Measurements from ENCODE around the gene SLC7A1. TPM values are rescaled to one million over a fixed set of nuclear protein-coding genes. Genes with fewer than 3 reads are reported as not detected.
A peak's percentile ranks its signal among the peaks of the same experiment; 100 is the strongest.

Gene SLC7A1
- total and polyA plus RNA-seq, 2 donors, result 3.6 to 4.6 TPM

DNA sequence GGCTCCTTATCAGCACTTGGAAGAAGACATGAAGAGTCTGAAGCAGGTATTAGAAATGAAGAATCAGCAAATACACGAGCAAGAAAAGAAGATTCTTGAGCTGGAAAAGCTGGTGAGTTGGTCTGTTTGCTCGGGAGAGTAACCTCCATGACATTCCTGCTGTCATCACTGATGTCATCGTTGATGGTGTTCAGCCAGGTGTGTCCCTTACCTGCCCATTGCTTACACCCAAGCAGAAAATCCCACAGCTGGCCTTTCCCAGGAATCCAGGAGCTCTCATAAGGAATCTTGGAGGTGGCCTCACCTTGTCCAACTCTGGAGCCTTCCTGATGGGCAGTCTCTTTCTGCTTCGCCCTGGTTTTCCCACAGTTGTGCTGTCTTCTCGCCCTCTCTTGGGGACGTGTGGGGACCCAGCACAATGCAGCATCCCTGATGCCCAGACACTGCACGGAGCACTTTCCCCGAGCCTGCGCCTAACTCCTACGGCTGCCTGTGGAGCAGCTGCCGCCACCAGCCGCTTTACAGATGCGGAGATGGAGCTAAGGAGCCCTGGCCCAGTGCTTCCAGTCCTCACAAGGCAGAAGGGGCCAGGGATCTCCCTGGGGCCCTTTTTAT, 97.0 kb downstream of the SLC7A1 start:
- 96% methylated on average over 13 of the region's 13 CpGs for WGBS
- H3K4me1 ChIP-seq (ENCODE audit: control insufficient read depth in 2 of 2, insufficient read depth in 2 of 2, low read length in 2 of 2), result no peaks in the 10 kb centered on the region
- DNase-seq (ENCODE audit: low read depth in 6 of 9, low spot score in 9 of 9), result no peak

DNA sequence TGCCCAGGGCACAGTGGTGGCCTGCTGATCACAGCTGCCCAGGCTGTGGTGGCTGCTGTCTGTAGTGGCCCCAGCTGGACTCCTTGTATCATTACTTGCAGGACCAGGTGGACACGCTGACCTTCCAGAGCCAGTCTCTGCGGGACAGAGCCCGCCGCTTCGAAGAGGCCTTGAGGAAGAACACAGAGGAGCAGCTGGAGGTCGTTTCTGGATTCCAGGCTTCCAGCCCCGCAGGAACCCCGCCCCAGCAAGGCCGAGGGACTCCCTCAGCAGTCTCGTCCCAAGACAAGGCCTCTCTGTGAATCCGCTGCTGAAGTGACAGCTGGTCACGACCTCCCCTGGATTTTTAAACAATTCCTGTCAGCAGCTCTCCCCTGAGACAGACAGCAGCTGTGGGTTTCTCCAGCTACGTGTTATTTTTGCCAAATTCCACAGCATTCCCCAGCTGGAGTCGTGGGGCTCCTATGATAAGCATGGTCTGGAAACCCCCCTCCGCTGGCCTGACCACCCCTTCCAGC, 98.3 kb downstream of the SLC7A1 start:
- DNase-seq (ENCODE audit: low read depth in 6 of 9, low spot score in 9 of 9), result no peak
- Histone ChIP-seq H3K4me3 (ENCODE audit: low read length in 2 of 2) (no peak overlapping the region), H3K9me3 (ENCODE audit: control insufficient read depth in 2 of 2, insufficient read depth in 1 of 2, low read length in 1 of 2) (no peaks in the 10 kb centered on the region), H3K4me1 (ENCODE audit: control insufficient read depth in 2 of 2, insufficient read depth in 2 of 2, low read length in 2 of 2) (no peaks in the 10 kb centered on the region), H3K27ac (ENCODE audit: low read depth in 1 of 2, low read length in 1 of 2) (no peak overlapping the region), H3K27me3 (ENCODE audit: control insufficient read depth in 2 of 2, insufficient read depth in 1 of 2, low read length in 1 of 2) (peaks cover 0 to 18% of the 10 kb centered on the region in 2 donors), H3K36me3 (ENCODE audit: control insufficient read depth in 2 of 2, insufficient read depth in 2 of 2, low read length in 1 of 2) (no peaks in the 10 kb centered on the region)
- 90% methylated on average over 15 of the region's 15 CpGs for WGBS

More for the DNA sequence above, 97.0 kb downstream of the SLC7A1 start:
- H3K27ac ChIP-seq (ENCODE audit: low read depth in 1 of 2, low read length in 1 of 2), result no peak overlapping the region
- H3K36me3 ChIP-seq (ENCODE audit: control insufficient read depth in 2 of 2, insufficient read depth in 2 of 2, low read length in 1 of 2), result no peaks in the 10 kb centered on the region
- peaks cover 0 to 29% of the 10 kb centered on the region in 2 donors for H3K27me3 ChIP-seq (ENCODE audit: control insufficient read depth in 2 of 2, insufficient read depth in 1 of 2, low read length in 1 of 2)
- H3K4me3 ChIP-seq (ENCODE audit: low read length in 2 of 2), result no peak overlapping the region
- H3K9me3 ChIP-seq (ENCODE audit: control insufficient read depth in 2 of 2, insufficient read depth in 1 of 2, low read length in 1 of 2), result no peaks in the 10 kb centered on the region

GRCh38 chr13:29496241-29496712, 99.2 kb downstream of the SLC7A1 start:
- Histone ChIP-seq H3K4me1 (ENCODE audit: control insufficient read depth in 2 of 2, insufficient read depth in 2 of 2, low read length in 2 of 2) (no peaks in the 10 kb centered on the region), H3K9me3 (ENCODE audit: control insufficient read depth in 2 of 2, insufficient read depth in 1 of 2, low read length in 1 of 2) (no peaks in the 10 kb centered on the region), H3K36me3 (ENCODE audit: control insufficient read depth in 2 of 2, insufficient read depth in 2 of 2, low read length in 1 of 2) (no peaks in the 10 kb centered on the region), H3K27me3 (ENCODE audit: control insufficient read depth in 2 of 2, insufficient read depth in 1 of 2, low read length in 1 of 2) (peaks cover 0 to 14% of the 10 kb centered on the region in 2 donors), H3K4me3 (ENCODE audit: low read length in 2 of 2) (no peak overlapping the region), H3K27ac (ENCODE audit: low read depth in 1 of 2, low read length in 1 of 2) (no peak overlapping the region)
- 10% methylated on average over 9 of the region's 9 CpGs for WGBS
- DNase-seq (ENCODE audit: low read depth in 6 of 9, low spot score in 9 of 9), result peak in 1 of 9 donors; percentile 5

- 97% methylated on average over 8 of the region's 8 CpGs for WGBS
- Histone ChIP-seq H3K27me3 (ENCODE audit: control insufficient read depth in 2 of 2, insufficient read depth in 1 of 2, low read length in 1 of 2) (peaks cover 0 to 10% of the 10 kb centered on the region in 2 donors), H3K4me1 (ENCODE audit: control insufficient read depth in 2 of 2, insufficient read depth in 2 of 2, low read length in 2 of 2) (no peaks in the 10 kb centered on the region), H3K36me3 (ENCODE audit: control insufficient read depth in 2 of 2, insufficient read depth in 2 of 2, low read length in 1 of 2) (no peaks in the 10 kb centered on the region), H3K4me3 (ENCODE audit: low read length in 2 of 2) (no peak overlapping the region), H3K27ac (ENCODE audit: low read depth in 1 of 2, low read length in 1 of 2) (no peak overlapping the region), H3K9me3 (ENCODE audit: control insufficient read depth in 2 of 2, insufficient read depth in 1 of 2, low read length in 1 of 2) (no peaks in the 10 kb centered on the region)
- no peak for DNase-seq (ENCODE audit: low read depth in 6 of 9, low spot score in 9 of 9)
Observed at GRCh38 chr13:29494520-29494919, 101.0 kb downstream of the SLC7A1 start.

GRCh38 chr13:29493796-29494195, 101.7 kb downstream of the SLC7A1 start:
- DNase-seq (ENCODE audit: low read depth in 6 of 9, low spot score in 9 of 9), result no peak
- Histone ChIP-seq H3K9me3 (ENCODE audit: control insufficient read depth in 2 of 2, insufficient read depth in 1 of 2, low read length in 1 of 2) (no peaks in the 10 kb centered on the region), H3K4me3 (ENCODE audit: low read length in 2 of 2) (no peak overlapping the region), H3K36me3 (ENCODE audit: control insufficient read depth in 2 of 2, insufficient read depth in 2 of 2, low read length in 1 of 2) (no peaks in the 10 kb centered on the region), H3K4me1 (ENCODE audit: control insufficient read depth in 2 of 2, insufficient read depth in 2 of 2, low read length in 2 of 2) (no peaks in the 10 kb centered on the region), H3K27me3 (ENCODE audit: control insufficient read depth in 2 of 2, insufficient read depth in 1 of 2, low read length in 1 of 2) (peaks cover 0 to 10% of the 10 kb centered on the region in 2 donors), H3K27ac (ENCODE audit: low read depth in 1 of 2, low read length in 1 of 2) (no peak overlapping the region)
- WGBS, result 91% methylated on average over 4 of the region's 4 CpGs

- WGBS, result 72% methylated on average over 2 of the region's 2 CpGs
- no peaks in the 10 kb centered on the region for H3K9me3 ChIP-seq (ENCODE audit: control insufficient read depth in 2 of 2, insufficient read depth in 1 of 2, low read length in 1 of 2)
- DNase-seq (ENCODE audit: low read depth in 6 of 9, low spot score in 9 of 9), result no peak
Observed at GRCh38 chr13:29491248-29491647, 104.2 kb downstream of the SLC7A1 start.

GRCh38 chr13:29490561-29490885, 105.0 kb downstream of the SLC7A1 start:
- WGBS, result 98% methylated on average over 9 of the region's 9 CpGs
- Histone ChIP-seq H3K27me3 (ENCODE audit: control insufficient read depth in 2 of 2, insufficient read depth in 1 of 2, low read length in 1 of 2) (no peaks in the 10 kb centered on the region), H3K36me3 (ENCODE audit: control insufficient read depth in 2 of 2, insufficient read depth in 2 of 2, low read length in 1 of 2) (no peaks in the 10 kb centered on the region), H3K4me3 (ENCODE audit: low read length in 2 of 2) (no peak overlapping the region), H3K4me1 (ENCODE audit: control insufficient read depth in 2 of 2, insufficient read depth in 2 of 2, low read length in 2 of 2) (no peaks in the 10 kb centered on the region), H3K27ac (ENCODE audit: low read depth in 1 of 2, low read length in 1 of 2) (no peak overlapping the region), H3K9me3 (ENCODE audit: control insufficient read depth in 2 of 2, insufficient read depth in 1 of 2, low read length in 1 of 2) (no peaks in the 10 kb centered on the region)
- no peak for DNase-seq (ENCODE audit: low read depth in 6 of 9, low spot score in 9 of 9)

More at GRCh38 chr13:29491248-29491647, 104.2 kb downstream of the SLC7A1 start:
- no peak overlapping the region for H3K4me3 ChIP-seq (ENCODE audit: low read length in 2 of 2)
- H3K27me3 ChIP-seq (ENCODE audit: control insufficient read depth in 2 of 2, insufficient read depth in 1 of 2, low read length in 1 of 2), result peaks cover 0 to 4% of the 10 kb centered on the region in 2 donors
- no peak overlapping the region for H3K27ac ChIP-seq (ENCODE audit: low read depth in 1 of 2, low read length in 1 of 2)
- no peaks in the 10 kb centered on the region for H3K36me3 ChIP-seq (ENCODE audit: control insufficient read depth in 2 of 2, insufficient read depth in 2 of 2, low read length in 1 of 2)
- H3K4me1 ChIP-seq (ENCODE audit: control insufficient read depth in 2 of 2, insufficient read depth in 2 of 2, low read length in 2 of 2), result no peaks in the 10 kb centered on the region

DNA sequence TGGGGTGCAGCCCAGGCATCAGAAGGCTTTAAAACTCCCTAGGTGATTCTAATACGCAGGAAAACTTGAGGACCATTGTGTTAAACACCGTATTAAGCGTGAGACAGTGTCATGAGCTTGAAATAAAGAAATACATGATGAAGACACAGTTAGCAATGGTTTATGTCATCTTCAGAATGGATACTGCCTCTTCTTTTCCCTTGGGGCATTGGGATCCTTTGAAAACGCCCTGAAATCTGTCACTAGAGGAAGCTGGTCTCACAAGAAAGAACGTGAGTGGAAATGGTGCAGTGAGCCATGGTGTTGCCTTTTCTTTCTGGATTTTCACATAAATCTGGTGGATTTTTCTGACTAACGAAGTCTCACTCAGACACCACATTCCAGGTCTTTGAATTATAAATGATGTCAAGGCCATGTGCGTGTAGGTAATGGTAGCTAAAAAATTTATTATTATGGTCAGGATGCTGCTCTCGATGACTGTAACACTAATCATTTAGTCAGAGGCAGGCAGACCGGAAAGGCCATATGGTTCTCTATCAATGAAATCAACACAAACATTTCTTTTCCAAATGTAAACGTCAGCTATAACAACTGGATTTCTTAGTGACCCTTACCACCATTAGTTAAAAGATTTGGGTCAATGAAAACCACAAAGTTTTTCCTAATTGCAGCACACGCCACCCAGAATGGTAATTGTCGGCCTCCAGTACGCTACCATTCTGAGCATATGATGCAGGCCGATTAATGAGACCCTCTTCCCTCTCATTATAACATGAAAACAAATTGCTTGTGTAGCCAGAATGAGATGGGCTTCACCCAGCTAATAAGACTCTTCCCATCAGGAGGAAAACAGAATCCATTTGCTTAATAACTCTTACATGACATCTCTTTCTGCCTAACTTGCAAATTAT, 105.6 kb downstream of the SLC7A1 start:
- no peaks in the 10 kb centered on the region for H3K36me3 ChIP-seq (ENCODE audit: control insufficient read depth in 2 of 2, insufficient read depth in 2 of 2, low read length in 1 of 2)
- WGBS, result 90% methylated on average over 14 of the region's 14 CpGs
- no peaks in the 10 kb centered on the region for H3K9me3 ChIP-seq (ENCODE audit: control insufficient read depth in 2 of 2, insufficient read depth in 1 of 2, low read length in 1 of 2)
- no peaks in the 10 kb centered on the region for H3K27me3 ChIP-seq (ENCODE audit: control insufficient read depth in 2 of 2, insufficient read depth in 1 of 2, low read length in 1 of 2)
- no peak overlapping the region for H3K4me3 ChIP-seq (ENCODE audit: low read length in 2 of 2)
- H3K27ac ChIP-seq (ENCODE audit: low read depth in 1 of 2, low read length in 1 of 2), result no peak overlapping the region
- DNase-seq (ENCODE audit: low read depth in 6 of 9, low spot score in 9 of 9), result no peak
- H3K4me1 ChIP-seq (ENCODE audit: control insufficient read depth in 2 of 2, insufficient read depth in 2 of 2, low read length in 2 of 2), result no peaks in the 10 kb centered on the region
